Renal cortex interstitium (tissue), 11 donors: Measurements from ENCODE around the gene NFKBIB. TPM values are rescaled to one million over a fixed set of nuclear protein-coding genes. Genes with fewer than 3 reads are reported as not detected.
A peak's percentile ranks its signal among the peaks of the same experiment; 100 is the strongest.

ENCODE experiments used
- DNase-seq, 11 donors: peaks; one replicate each; pipeline ENCODE4 v3.0.0-alpha.2; 2013; ENCODE audit warnings: low read depth in 9 of 11, low spot score in 4 of 11; ENCODE audit errors: extremely low read depth in 1 of 11
- polyA plus RNA-seq, 3 donors: library from polyadenylated mRNA; unstranded; fragments of 120-200 nt; gene quantifications; one replicate each; pipeline ENCODE4 v1.2.1, GENCODE V29; 2013; ENCODE audit not compliant: insufficient read length in 3 of 3

The NFKBIB gene
- polyA plus RNA-seq, 3 donors = 6.4 to 11.0 (median 10.4) TPM

GRCh38 chr19:38942471-38943181, 42.9 kb downstream of the NFKBIB start:
- DNase-seq = no peak

GRCh38 chr19:38944981-38945506, 45.3 kb downstream of the NFKBIB start:
- DNase-seq = no peak

GRCh38 chr19:38945562-38946228, 45.9 kb downstream of the NFKBIB start:
- no peak for DNase-seq

DNA sequence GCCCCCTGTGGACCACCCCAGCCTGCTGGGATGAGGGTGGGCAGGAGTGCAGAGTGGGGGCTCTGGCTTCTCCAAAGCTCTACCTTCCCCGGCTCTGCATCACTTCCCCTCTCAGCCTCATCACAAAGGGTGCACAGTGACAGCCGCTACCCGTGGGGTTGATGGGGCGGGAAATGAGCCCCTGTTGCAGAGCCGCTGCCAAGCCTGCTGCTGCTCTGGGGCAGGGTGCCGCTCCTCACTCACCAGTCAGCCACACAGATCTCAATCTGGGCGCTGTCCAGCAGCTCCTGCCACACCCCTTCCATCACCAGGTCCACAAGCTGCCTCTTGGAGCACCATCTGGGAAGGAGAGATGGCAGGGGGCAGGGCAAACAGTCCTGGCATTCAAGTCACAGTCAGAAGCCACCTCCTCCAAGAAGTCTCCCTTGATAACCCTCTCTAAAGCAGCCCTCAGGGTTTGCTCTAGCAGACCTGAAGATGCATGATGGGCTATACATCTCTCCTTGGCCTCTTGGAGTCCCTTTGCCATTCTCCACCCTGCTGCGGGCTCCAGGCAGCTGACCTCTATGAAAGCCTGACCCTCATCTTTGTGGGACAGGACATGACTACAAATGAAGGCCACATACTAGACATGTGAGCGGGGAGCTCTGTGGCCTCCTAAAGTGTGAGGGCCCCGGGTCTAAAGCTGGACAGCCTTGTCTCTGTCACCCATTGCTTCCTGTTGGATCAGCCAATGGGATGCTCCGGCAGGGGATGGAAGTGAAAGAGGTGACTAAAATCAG, 46.7 kb downstream of the NFKBIB start:
- no peak for DNase-seq

DNA sequence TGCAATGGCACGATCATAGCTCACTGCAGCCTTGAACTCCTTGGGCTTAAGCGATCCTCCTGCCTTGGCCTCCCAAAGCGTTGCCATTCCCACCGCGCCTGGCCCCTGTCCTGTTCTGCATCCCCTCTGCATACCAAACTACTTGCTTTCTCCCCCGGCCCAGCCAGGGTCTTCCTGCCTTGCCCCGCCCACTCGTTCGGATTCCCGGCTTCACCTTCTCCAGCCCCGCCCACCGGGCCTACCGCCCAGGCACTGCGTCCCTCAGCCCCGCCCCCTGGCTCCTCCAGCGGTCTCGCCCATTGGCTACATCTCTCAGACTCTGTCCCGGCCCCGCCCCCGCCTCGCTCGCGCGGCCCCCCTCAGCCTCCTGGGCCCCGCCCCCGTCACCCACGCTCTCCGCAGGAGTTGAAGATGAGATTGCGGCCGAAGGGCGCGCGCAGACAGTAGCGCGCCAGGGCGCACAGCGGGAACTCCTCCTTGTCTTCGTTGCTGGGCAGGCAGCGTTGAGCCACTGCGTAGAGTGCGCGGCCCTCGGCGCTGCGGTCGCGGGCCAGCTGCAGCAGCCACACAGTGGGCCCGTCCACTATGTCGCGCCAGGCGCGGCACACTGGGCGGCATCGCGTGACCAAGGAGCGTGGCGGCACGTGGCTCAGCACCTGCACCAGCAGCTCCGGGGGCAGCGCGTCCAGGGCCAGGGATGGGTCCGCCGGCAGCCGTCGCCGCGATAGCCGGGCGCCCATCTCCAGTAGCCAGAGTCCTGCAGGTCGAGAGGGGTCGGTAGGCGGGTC, 50.0 kb downstream of the NFKBIB start:
- DNase-seq = peak; percentile 58 to 85 (median 76)

DNA sequence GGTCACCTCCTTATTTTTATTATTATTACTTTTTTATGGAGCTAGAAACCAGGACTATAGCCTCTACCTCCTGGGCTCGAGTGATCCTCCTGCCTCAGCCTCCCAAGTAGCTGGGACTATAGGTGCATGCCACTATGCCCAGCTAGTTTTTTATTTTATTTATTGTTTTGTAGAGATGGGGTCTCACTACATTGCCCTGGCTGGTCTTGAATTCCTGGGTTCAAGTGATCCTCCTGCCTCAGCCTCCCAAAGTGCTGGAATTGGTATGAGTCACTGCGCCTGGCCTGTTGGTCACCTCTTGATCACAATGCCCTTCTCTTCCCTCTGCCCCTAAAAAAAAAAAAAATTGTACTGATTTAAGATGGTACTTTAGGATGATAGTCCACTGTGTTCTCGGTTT, 51.4 kb downstream of the NFKBIB start:
- no peak for DNase-seq

GRCh38 chr19:38952395-38953165, 52.8 kb downstream of the NFKBIB start:
- DNase-seq = peak in 6 of 11 donors; percentile 31 to 80 (median 66)

GRCh38 chr19:38953677-38954076, 53.9 kb downstream of the NFKBIB start:
- no peak for DNase-seq

- DNase-seq = no peak
Observed at GRCh38 chr19:38956264-38956663, 56.5 kb downstream of the NFKBIB start.

DNA sequence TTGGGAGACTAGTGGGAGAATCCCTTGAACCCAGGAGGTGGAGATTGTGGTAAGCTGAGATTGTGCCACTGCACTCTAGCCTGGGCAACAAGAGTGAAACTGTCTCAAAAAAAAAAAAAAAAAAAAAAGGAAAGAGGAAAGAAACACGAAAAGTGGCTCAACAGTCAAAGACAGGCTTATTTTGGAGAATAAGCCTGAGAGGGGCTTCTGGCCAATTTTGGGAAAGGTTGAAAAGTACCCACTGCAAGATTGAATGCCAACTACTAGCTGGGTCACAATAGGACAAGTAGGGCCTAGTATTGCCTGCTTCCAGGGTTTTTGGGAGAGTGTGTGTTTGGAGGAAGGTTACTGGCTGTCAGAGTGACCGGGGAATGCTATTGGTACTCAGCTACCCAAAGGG, 58.5 kb downstream of the NFKBIB start:
- no peak for DNase-seq

Other genes starting within 250 kb of the NFKBIB start
- 10 to 100 TPM in 1 of 3 donors, 1 to 10 TPM in 2; 7.8 to 17.4 (median 9.7) TPM for gene CAPN12, start 155.5 kb upstream of the NFKBIB start, polyA plus RNA-seq
- 1 to 10 TPM in 1 of 3 donors, under 1 TPM in 1, not detected in 1; 1.00 to 2.1 TPM for gene LGALS7, start 126.5 kb upstream of the NFKBIB start, polyA plus RNA-seq
- 1 to 10 TPM in 1 of 3 donors, under 1 TPM in 1, not detected in 1; 0.57 to 2.5 TPM for gene LGALS7B, start 110.8 kb upstream of the NFKBIB start, polyA plus RNA-seq
- 1 to 10 TPM; 1.4 to 2.9 (median 2.0) TPM for gene LGALS4, start 87.0 kb upstream of the NFKBIB start, polyA plus RNA-seq
- gene ECH1, start 68.2 kb upstream of the NFKBIB start, polyA plus RNA-seq = 100 to 1,000 TPM; 136 to 158 (median 147) TPM
- 100 to 1,000 TPM; 449 to 563 (median 527) TPM for gene HNRNPL, start 50.0 kb upstream of the NFKBIB start, polyA plus RNA-seq
- gene RINL, start 21.7 kb upstream of the NFKBIB start, polyA plus RNA-seq = 1 to 10 TPM; 6.0 to 8.9 (median 7.8) TPM
- gene SIRT2, start 351 bp upstream of the NFKBIB start, polyA plus RNA-seq = 10 to 100 TPM; 37.1 to 48.7 (median 42.1) TPM
- 1 to 10 TPM in 1 of 3 donors, under 1 TPM in 2; 0.57 to 1.1 (median 0.65) TPM for gene CCER2, start 12.2 kb downstream of the NFKBIB start, polyA plus RNA-seq
- 10 to 100 TPM; 43.2 to 56.0 (median 50.9) TPM for gene SARS2, start 30.8 kb downstream of the NFKBIB start, polyA plus RNA-seq
- 10 to 100 TPM; 15.2 to 27.4 (median 26.5) TPM for gene MRPS12, start 31.0 kb downstream of the NFKBIB start, polyA plus RNA-seq
- 10 to 100 TPM; 69.5 to 93.4 (median 71.4) TPM for gene FBXO17, start 75.8 kb downstream of the NFKBIB start, polyA plus RNA-seq
- 1 to 10 TPM; 7.1 to 8.7 (median 7.2) TPM for gene FBXO27, start 132.6 kb downstream of the NFKBIB start, polyA plus RNA-seq
- gene ACP7, start 184.4 kb downstream of the NFKBIB start, polyA plus RNA-seq = under 1 TPM; 0.20 to 0.72 (median 0.38) TPM
- 10 to 100 TPM; 41.7 to 71.0 (median 65.6) TPM for gene PAK4, start 225.8 kb downstream of the NFKBIB start, polyA plus RNA-seq